MM.1S (cell line): ENCODE data around the gene ADAMTS17.

Experiments used
- DNase-seq: peaks from one replicate; pipeline ENCODE4 v3.0.0-alpha.2; 2015
- H2AFZ ChIP-seq: fragments of 300-600 bp; sonication (generic); 2 replicates; pipeline ENCODE4 v1.6.0; 2016; ENCODE audit warnings: antibody characterized with exemption, low read length
- H3F3A ChIP-seq: fragments of 300-600 bp; sonication (generic); 2 replicates; pipeline ENCODE4 v1.6.1; 2016; ENCODE audit warnings: mild to moderate bottlenecking, antibody characterized with exemption, low read length, moderate library complexity, mixed read lengths; ENCODE audit not compliant: insufficient read depth
- H3K27ac ChIP-seq: fragments of 300-600 bp; sonication (generic); 2 replicates; pipeline ENCODE4 v1.5.1; 2016; ENCODE audit warnings: mild to moderate bottlenecking, low read length
- H3K27me3 ChIP-seq: fragments of 300-600 bp; sonication (generic); replicated peaks from 2 replicates; pipeline ENCODE4 v1.6.0; 2016; ENCODE audit warnings: low read length; ENCODE audit not compliant: insufficient read depth
- H3K36me3 ChIP-seq: fragments of 300-600 bp; sonication (generic); replicated peaks from 2 replicates; pipeline ENCODE4 v1.6.1; 2016; ENCODE audit warnings: mild to moderate bottlenecking, low read length, mixed read lengths; ENCODE audit not compliant: insufficient read depth
- H3K4me1 ChIP-seq: fragments of 300-600 bp; sonication (generic); 2 replicates; pipeline ENCODE4 v1.6.1; 2016; ENCODE audit warnings: low read length, mixed read lengths
- H3K4me2 ChIP-seq: fragments of 300-600 bp; sonication (generic); 2 replicates; pipeline ENCODE4 v1.6.0; 2016; ENCODE audit warnings: low read depth, low read length
- H3K4me3 ChIP-seq: fragments of 300-600 bp; sonication (generic); 2 replicates; pipeline ENCODE4 v1.5.1; 2016; ENCODE audit warnings: low read length, mixed read lengths
- H3K79me2 ChIP-seq: fragments of 300-600 bp; sonication (generic); 2 replicates; pipeline ENCODE4 v1.6.1; 2016; ENCODE audit warnings: mixed run types, low read length, mixed read lengths
- H3K9ac ChIP-seq: fragments of 300-600 bp; sonication (generic); 2 replicates; pipeline ENCODE4 v1.6.1; 2016; ENCODE audit warnings: low read length, mixed read lengths
- H3K9me2 ChIP-seq: fragments of 300-600 bp; sonication (generic); replicated peaks from 2 replicates; pipeline ENCODE4 v1.6.1; 2016; ENCODE audit warnings: mild to moderate bottlenecking, low read length, mixed read lengths; ENCODE audit not compliant: insufficient read depth
- H3K9me3 ChIP-seq: fragments of 300-600 bp; sonication (generic); replicated peaks from 2 replicates; pipeline ENCODE4 v1.6.1; 2016; ENCODE audit warnings: mild to moderate bottlenecking, low read length, mixed read lengths; ENCODE audit not compliant: insufficient read depth
- H4K20me1 ChIP-seq: fragments of 300-600 bp; sonication (generic); 2 replicates; pipeline ENCODE4 v1.6.1; 2016; ENCODE audit warnings: mild to moderate bottlenecking, low read length, moderate library complexity, mixed read lengths; ENCODE audit not compliant: insufficient read depth
- EZH2 ChIP-seq: fragments of 300-600 bp; sonication (generic); optimal IDR thresholded peaks from 2 replicates; pipeline ENCODE3; 2017; ENCODE audit warnings: low read depth, mild to moderate bottlenecking, antibody characterized with exemption, low read length, mixed read lengths
- EZH2phosphoT487 ChIP-seq: fragments of 300-600 bp; sonication (generic); IDR thresholded peaks from 2 replicates; pipeline ENCODE4 v1.6.1; 2018; ENCODE audit warnings: antibody characterized with exemption, low read length
- TF ChIP-seq, protein P1 (sequence below): fragments of 300-600 bp; sonication (generic); IDR thresholded peaks from 2 replicates; pipeline ENCODE4 v1.5.1; 2016; ENCODE audit warnings: antibody characterized with exemption, low read length, mixed read lengths

ADAMTS17 gene

DNA sequence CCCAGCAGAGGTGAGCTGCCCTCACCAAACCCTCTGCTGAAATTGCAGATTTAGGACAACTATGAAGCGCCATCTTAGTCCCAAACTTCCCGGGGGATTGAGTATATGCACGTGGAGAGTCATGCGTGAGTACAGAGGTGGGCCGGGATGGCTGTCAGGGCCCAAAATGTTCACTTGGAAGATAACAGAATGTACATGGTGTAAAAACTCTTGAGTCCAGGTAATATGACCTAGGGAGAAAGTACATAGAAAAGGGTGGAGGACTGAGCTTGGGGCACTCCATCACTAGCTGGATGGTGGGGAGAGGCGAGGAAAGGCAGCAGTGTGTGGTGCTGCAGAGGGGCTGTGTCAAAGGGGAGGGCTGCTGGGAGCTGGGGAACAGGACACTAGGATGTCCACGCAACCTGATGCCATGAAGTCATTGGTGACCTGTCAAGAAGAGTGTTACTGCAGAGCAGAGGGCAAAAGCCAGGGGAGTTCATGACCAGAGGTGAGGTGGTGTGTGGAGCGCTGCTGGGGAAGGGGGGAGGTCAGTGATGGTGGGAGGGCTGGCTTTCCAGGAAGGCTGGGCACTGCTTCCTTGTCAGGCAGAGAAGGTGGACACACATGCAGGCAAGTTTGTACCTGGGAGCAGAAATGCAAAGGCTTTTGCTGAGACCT lies 372.4 kb downstream of the ADAMTS17 start:
- H3K79me2 ChIP-seq: no peaks in the 10 kb centered on the region
- no peaks in the 10 kb centered on the region for H3K27me3 ChIP-seq
- no peaks in the 10 kb centered on the region for H4K20me1 ChIP-seq
- H3K9me3 ChIP-seq: no peaks in the 10 kb centered on the region
- no peak for TF ChIP-seq EZH2
- TF ChIP-seq, protein P1, sequence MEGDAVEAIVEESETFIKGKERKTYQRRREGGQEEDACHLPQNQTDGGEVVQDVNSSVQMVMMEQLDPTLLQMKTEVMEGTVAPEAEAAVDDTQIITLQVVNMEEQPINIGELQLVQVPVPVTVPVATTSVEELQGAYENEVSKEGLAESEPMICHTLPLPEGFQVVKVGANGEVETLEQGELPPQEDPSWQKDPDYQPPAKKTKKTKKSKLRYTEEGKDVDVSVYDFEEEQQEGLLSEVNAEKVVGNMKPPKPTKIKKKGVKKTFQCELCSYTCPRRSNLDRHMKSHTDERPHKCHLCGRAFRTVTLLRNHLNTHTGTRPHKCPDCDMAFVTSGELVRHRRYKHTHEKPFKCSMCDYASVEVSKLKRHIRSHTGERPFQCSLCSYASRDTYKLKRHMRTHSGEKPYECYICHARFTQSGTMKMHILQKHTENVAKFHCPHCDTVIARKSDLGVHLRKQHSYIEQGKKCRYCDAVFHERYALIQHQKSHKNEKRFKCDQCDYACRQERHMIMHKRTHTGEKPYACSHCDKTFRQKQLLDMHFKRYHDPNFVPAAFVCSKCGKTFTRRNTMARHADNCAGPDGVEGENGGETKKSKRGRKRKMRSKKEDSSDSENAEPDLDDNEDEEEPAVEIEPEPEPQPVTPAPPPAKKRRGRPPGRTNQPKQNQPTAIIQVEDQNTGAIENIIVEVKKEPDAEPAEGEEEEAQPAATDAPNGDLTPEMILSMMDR: no peak
- TF ChIP-seq EZH2phosphoT487: no peak
- H3K27ac ChIP-seq: no peak overlapping the region
- H3K4me1 ChIP-seq: no peaks in the 10 kb centered on the region
- H3K9me2 ChIP-seq: no peaks in the 10 kb centered on the region
- H3K36me3 ChIP-seq: no peaks in the 10 kb centered on the region
- DNase-seq: no peak
- H3K4me3 ChIP-seq: no peak overlapping the region
- no peak overlapping the region for H2AFZ ChIP-seq
- no peaks in the 10 kb centered on the region for H3F3A ChIP-seq
- no peak overlapping the region for H3K9ac ChIP-seq
- no peak overlapping the region for H3K4me2 ChIP-seq

DNA sequence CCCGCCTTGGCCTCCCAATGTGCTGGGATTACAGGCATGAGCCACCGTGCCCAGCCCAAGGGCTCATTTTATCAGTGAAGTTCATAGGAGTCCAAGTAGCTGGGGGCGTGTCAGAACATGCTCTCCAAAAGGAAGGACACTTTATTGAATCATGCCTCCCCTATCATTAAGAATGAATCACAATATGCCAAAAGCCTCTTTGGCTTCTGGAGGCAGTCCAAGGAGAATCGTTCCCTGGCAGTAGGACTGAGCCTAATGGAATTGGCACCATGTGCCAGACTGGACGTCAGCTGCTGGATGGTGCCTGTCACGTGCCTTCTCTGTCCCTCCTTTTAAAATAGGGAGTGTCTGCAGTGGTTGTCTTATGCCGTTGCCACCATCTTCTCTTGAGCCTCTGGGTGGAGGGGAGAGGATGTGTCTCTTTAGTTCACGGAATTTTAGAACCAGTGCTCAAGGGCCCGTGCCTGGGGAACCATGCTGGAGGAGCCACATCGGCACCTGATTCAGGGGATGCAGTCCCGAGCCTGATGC lies 373.9 kb downstream of the ADAMTS17 start:
- no peak for DNase-seq
- no peak overlapping the region for H3K27ac ChIP-seq

DNA sequence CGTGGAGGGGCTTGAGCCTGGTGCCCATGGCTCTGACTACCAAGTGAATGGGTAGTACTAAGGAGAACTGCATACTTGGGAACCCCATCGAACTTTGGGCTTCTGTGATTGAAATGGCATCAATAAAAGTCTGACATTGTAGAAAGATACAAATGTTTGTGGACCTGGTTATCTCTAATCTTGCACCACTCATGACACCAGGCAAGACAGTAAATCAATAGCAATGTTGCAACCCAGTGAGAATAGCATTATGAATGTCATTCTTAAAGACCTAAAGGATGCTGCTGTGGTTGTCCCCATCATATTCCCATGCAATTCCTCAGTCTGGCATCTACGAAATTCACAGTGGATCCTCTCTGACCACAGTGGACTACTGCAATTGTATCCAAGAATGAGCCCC lies 375.0 kb downstream of the ADAMTS17 start:
- H2AFZ ChIP-seq: no peak overlapping the region
- no peaks in the 10 kb centered on the region for H4K20me1 ChIP-seq

More for the DNA sequence above, 373.9 kb downstream of the ADAMTS17 start:
- TF ChIP-seq EZH2 (no peak), EZH2phosphoT487 (no peak)
- TF ChIP-seq, protein P1: no peak
- H3K4me1 ChIP-seq: no peaks in the 10 kb centered on the region
- H3K4me3 ChIP-seq: no peak overlapping the region
- H3K4me2 ChIP-seq: no peak overlapping the region
- no peaks in the 10 kb centered on the region for H3F3A ChIP-seq
- no peaks in the 10 kb centered on the region for H4K20me1 ChIP-seq
- no peaks in the 10 kb centered on the region for H3K27me3 ChIP-seq
- H3K79me2 ChIP-seq: no peaks in the 10 kb centered on the region
- no peaks in the 10 kb centered on the region for H3K9me2 ChIP-seq
- H3K9ac ChIP-seq: no peak overlapping the region
- H3K9me3 ChIP-seq: no peaks in the 10 kb centered on the region
- no peaks in the 10 kb centered on the region for H3K36me3 ChIP-seq
- H2AFZ ChIP-seq: no peak overlapping the region

More for the DNA sequence above, 375.0 kb downstream of the ADAMTS17 start:
- TF ChIP-seq EZH2phosphoT487 (no peak), EZH2 (no peak)
- TF ChIP-seq, protein P1: no peak
- H3K4me2 ChIP-seq: no peak overlapping the region
- no peaks in the 10 kb centered on the region for H3K27me3 ChIP-seq
- DNase-seq: no peak
- H3K4me3 ChIP-seq: no peak overlapping the region
- no peaks in the 10 kb centered on the region for H3K4me1 ChIP-seq
- H3K9ac ChIP-seq: no peak overlapping the region
- H3K9me2 ChIP-seq: no peaks in the 10 kb centered on the region
- H3K27ac ChIP-seq: no peak overlapping the region
- no peaks in the 10 kb centered on the region for H3K36me3 ChIP-seq
- no peaks in the 10 kb centered on the region for H3K79me2 ChIP-seq
- no peaks in the 10 kb centered on the region for H3K9me3 ChIP-seq
- H3F3A ChIP-seq: no peaks in the 10 kb centered on the region
